WI38 (cell line): ENCODE results near the gene ALG14.

Experiments
- H3K4me3 ChIP-seq: 2 replicates; pipeline ENCODE4 v1.5.1; 2011; ENCODE audit warnings: low read depth, mild to moderate bottlenecking, control low read depth, low read length
- CTCF ChIP-seq: IDR thresholded peaks from 2 replicates; pipeline ENCODE4 v1.5.1; 2012; ENCODE audit warnings: low read depth, mild to moderate bottlenecking, control low read depth, low read length

ALG14 gene

GRCh38 chr1:95116580-95117206, 43.9 kb upstream of the ALG14 start:
- peak overlapping the region; percentile 72 for H3K4me3 ChIP-seq
- peak; percentile 17; the same call in 1 of the 2 replicates for TF ChIP-seq CTCF

- TF ChIP-seq CTCF = no peak
- no peak overlapping the region for H3K4me3 ChIP-seq
These were observed 43.0 kb upstream of the ALG14 start for GRCh38 chr1:95115708-95116137.

- no peak for TF ChIP-seq CTCF
- no peak overlapping the region for H3K4me3 ChIP-seq
These were observed 40.9 kb upstream of the ALG14 start for GRCh38 chr1:95113684-95114083.

DNA sequence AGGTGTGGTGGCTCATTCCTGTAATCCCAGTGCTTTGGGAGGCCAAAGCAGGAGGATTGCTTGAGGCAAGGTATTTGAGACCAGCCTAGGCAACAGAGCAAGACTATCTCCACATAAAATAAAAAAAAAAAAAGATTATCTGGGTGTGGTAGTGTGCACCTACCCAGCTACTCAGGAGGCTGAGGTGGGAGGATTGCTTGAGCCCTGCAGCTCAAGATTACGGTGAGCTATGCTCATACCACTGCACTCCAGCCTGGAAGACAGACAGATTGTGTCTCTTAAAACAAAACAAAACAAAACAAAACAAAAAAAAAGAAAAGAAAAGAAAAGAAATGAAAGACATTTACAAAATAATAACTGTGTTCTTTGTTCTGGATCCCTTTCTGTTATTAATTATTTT, 38.3 kb upstream of the ALG14 start:
- no peak overlapping the region for H3K4me3 ChIP-seq
- no peak for TF ChIP-seq CTCF

- TF ChIP-seq CTCF = no peak
- no peak overlapping the region for H3K4me3 ChIP-seq
These were observed 36.0 kb upstream of the ALG14 start for GRCh38 chr1:95108792-95109191.

DNA sequence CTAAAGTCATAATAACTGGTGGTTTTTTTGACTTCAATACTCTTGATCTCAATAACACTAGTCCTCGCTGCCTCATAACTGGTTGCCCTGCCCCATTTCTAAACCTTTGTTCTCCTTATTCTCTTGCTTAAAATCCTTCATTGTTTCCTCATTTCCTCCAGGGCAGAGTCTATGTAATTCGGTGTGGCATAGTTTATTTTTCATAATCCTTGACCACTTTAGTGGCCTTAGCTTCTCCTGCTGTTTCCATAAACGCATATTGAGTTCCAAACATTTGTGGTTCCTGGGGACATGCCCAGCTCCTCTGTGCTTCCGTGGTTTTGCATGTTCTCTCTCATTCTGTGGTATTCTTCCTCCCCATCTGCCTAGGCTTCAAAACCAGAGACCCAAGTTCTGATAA, 25.4 kb upstream of the ALG14 start:
- TF ChIP-seq CTCF = no peak
- H3K4me3 ChIP-seq = no peak overlapping the region

DNA sequence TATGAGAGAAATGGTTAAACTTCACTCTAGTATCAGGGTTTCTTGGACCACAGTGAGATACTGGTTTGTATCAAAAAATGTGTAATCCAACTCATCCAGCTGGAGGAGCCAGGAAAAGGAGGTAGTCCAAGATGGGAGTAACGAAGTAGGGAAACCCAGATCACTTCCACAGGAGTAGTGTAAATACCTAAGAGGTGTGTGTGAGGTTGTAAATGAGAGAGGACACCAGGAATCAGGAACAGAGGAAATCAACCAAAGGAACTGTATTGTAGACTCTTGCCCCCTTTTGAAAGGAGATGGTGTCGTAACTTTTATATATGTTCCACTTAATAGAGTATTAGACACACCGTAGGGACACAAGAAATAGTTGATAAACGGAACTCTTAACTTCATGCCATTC, 24.7 kb upstream of the ALG14 start:
- no peak for TF ChIP-seq CTCF
- no peak overlapping the region for H3K4me3 ChIP-seq
